ENCODE measurements around the gene NXT1.

Gene NXT1

DNA sequence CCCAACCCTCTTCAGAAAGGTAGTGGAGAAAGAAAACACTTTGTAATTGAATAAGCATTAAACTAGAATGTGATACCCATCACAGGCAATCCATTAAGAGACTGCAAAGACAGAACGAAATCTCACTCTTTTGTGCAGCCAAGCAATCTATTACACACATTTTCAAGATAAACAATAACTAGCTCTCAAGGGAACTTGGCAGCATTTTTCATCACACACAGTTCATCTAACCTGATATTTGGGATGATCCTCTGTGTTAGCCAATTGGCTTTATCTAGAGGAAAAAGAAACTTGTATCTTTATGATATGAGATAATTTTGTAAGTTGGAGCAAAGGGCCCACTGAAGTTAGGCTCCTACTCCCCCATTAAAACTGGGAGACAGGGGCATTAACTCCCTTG, 9.9 kb downstream of the NXT1 start:
- DNase-seq (ENCODE audit: low read depth in 3 of 3): no peak

DNA sequence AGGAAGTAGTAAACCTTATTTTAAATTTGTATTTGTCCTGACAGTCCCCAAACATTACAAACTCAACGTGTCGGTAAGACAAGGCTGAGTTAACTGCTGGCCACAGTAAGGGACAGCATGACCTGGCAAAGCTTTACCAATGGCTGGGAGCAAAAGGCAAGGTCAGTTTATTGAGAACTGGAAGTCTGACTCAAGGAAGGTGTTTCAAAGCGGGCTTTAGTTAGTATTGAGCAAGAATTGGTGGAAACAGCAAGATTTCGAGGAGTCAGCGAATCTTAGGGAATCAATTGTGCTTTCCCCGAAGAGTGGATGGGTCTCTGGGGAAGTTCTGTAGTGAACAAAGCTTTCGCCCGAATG, 10.5 kb downstream of the NXT1 start:
- DNase-seq (ENCODE audit: low read depth in 3 of 3): no peak

DNA sequence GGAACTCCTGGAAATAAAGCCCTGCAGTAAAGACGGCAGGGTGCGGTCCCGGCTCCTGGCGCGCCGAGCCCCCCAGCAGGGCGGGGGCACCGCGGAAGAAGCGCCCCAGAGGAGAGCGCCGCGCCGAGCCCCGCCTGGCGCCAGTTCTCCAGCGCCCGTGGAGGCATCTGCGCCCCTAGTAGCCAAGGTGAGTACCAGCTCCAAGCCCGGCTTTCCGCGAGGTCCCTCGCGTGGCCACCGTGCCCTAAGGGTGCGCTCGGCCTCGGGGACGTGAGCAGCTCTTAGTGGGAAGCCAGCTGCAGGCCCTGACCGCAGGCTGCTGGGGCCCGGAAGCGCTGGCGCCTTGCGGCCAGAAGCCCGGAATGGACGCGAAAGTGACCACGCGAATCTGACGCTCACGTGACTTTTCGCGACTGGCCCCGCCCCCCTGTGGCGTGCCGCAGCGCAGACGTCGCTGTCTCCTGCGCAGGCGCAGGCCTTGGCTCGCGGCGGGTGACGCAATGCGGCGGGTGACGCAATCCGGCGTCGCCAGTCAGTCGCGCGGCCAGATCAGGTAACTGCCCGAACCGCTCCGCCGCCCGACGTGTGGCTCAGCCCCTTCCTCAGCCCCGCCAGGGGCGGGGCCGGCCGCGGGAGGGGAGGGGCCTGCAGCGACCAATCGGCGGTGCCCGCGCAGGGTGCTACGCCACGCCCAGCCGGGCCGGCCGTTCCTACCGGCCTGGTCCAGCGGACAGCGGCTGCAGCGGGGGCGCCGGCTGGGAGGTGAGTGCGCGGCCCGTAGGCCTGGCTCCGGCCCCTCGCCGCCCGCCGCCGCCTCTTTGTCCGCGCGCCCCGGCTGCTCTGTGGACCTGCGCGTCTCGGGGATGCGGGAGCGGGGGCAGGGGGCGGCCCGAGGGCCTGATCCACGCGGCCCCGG, 11.1 kb downstream of the NXT1 start, which contains the start of gene GZF1:
Gene GZF1 (plus strand): TSS at position 707 of the 916 bp plus-strand sequence. CDS start 2,202 bp downstream, outside the sequence.
- DNase-seq (ENCODE audit: low read depth in 3 of 3): peak; percentile 95 to 98 (median 96)

DNA sequence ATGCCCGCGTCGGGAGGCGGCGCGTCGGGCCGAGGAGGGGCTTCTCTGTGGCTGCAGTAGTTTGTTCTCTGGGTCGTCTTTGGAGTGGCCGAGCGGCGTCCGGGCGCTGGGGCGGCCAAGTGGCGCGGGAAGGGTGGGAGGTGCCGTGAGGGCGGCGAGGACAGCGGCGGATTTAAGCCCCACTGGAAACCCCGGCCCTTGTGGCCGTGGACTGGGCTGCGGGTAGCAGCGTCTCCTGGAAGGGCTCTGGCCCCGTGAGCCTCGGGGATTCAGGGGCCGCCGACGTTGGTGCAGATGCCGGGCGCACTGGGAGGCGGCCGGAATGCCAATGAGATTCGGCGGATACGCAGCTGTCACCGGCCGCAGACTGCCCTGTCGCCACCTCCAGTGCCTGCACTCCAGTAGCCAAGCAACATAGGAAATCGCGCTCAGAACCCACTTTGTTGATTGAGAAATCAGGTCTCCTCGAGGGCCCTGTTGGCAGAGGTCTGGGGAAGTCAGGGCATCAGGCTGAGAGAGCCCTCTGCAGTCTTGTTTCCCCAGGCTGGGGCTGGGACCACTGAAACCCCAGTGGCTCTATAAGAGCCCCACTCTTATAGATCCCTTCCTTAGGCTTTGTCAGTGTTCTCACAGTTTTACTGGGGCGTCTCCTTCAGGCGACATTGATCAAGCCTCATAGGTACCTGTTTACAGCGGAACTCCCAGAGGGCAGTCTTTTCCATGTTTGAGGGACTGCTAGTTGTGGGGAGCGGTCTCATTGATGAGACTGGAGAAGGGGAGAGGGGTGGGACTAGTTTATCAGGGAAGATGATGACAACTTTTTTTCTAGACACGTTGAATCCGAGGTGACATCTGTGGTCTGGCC, 12.0 kb downstream of the NXT1 start:
- no peak for DNase-seq (ENCODE audit: low read depth in 3 of 3)

DNA sequence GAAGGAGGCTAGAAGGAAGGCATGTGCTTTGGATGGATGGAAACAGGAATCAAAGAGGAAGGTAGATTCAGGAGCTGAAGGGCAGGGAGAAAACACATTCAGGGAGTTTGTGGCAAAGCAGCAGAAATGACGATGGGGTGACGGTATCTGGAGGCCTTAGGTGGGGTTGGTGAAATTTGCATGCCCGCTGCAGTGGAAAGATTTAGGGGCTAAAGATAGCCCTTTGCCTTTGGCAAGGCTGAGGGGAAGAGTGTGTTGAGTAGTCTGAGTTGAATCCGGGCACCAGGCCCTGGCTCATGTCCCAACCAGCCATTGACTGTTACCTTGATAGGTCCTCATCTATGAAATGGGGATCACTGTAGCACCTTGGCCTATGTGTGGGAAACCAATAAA, 12.7 kb downstream of the NXT1 start:
- DNase-seq (ENCODE audit: low read depth in 3 of 3): no peak

DNA sequence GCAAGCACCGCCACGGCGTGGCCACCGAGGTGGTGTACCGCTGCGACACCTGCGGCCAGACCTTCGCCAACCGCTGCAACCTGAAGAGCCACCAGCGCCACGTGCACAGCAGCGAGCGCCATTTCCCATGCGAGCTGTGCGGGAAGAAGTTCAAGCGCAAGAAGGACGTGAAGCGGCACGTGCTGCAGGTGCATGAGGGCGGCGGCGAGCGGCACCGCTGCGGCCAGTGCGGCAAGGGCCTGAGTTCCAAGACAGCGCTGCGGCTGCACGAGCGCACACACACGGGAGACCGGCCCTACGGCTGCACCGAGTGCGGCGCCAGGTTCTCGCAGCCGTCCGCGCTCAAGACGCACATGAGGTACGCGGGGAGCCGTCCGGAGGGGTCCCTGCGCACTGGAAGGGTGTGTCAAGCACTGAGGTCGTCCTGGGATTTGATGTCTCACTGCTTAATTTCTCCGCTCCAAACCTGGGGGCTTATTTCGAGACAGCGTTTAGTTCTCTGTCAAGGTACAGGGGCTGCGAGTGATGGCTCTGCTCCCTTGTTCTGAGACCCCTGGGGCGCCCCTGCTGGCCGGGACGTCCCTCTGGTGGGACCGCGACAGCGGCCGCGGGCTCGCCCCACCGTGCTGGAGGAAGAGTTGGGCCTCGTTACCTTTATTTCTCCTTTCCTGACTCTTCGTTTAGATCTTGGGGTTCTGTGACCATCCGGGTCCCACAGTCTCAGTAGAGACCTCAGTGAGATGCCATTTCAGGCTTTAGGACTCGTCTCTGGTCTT, 15.0 kb downstream of the NXT1 start:
- no peak for DNase-seq (ENCODE audit: low read depth in 3 of 3)

DNA sequence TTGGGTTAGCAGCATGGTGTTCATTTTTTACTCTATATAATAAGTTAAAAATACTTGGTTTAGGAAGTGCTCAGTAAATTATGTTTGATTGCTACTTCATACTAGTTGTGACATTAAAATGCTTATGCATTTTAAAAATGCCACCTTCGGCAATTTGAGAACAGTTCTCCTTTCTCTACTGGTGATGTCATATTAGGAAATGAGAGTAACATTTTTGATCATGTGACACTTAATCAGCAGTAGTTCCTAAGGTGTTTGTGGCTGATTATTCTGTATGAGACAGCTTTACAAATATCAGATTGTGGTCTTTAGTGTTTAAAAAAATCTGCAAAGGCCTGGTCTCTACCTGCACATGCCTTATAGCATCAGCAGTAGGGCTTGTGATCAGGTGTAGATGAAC, 15.8 kb downstream of the NXT1 start:
- DNase-seq (ENCODE audit: low read depth in 3 of 3): no peak

DNA sequence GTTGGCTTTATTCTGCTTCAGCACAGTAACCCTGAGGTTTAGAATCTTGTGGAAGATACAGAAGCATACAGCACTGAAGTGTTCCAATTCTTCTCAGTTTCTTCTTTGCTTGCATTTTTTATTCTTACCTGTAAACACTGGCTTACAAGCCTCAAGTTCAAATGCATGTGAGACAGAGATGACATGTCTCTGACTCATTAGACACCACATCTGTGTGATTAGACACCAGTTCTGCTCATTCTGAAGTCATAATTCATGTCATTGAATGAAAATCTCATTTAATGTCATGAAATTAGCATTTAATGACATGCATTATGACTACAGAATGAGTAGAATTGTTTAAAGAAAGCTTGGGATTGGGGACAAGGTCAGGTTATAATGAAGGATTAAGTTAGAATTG, 17.2 kb downstream of the NXT1 start:
- DNase-seq (ENCODE audit: low read depth in 3 of 3): no peak

DNA sequence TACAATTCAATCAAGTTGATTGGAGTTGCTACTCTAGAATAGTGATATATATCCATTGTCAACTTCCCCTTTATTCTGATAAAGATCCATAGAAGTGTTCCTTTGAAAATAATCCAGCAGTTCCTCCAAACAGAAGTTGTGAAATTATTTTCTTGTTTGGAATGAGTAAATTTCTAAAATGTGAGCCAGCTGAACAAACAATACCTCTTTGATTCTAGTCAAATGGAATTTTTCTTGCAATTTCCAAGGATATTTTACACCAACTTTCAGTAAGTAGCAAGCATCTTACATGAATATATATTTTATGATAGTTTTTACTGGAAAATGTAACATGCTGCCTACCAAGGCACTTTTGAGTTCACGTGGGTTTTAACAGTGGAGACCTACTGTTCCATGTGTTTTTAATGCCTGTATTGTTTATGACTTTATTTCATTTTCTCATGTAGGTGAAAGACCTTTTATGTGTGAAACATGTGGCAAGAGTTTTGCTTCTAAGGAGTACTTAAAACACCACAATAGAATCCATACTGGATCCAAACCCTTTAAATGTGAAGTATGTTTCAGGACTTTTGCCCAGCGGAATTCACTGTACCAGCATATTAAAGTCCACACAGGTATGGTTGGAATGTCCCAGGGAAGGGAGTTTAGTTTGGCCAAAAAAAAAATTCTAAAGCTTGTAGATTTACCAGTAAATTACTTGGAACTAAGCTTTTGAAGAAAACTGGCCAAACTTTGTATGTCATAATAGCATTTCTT, 17.9 kb downstream of the NXT1 start:
- DNase-seq (ENCODE audit: low read depth in 3 of 3): no peak

DNA sequence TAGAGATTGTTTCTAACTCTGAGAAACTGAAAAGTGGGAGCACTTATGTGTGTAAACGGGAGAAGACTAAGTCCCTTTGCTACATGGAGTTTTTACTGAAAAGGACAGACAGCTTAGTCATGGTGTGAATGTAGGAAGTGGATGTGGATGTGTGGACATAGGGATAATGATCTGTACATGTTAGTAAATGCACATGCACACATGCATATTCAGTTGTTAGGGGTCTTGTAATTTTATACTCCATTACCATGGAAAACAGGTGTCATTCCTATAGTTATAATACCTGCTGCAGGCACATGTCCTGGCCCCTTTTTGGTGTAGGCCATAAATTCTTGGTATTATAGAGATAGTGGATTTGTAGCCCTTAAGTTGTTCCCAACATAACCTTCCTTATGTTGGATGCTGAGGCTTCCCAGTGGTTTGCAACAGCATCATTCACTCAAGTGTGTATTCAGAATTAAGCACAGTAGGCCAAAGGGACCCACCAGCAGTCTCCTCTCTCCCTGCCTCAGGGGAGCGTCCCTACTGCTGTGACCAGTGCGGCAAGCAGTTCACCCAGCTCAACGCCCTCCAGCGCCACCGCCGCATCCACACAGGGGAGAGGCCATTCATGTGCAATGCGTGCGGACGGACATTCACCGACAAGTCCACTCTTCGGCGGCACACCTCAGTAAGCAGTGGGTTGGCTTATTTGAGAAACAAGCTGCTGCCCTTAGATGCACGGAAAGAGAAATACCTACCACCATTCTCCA, 18.7 kb downstream of the NXT1 start:
- no peak for DNase-seq (ENCODE audit: low read depth in 3 of 3)

DNA sequence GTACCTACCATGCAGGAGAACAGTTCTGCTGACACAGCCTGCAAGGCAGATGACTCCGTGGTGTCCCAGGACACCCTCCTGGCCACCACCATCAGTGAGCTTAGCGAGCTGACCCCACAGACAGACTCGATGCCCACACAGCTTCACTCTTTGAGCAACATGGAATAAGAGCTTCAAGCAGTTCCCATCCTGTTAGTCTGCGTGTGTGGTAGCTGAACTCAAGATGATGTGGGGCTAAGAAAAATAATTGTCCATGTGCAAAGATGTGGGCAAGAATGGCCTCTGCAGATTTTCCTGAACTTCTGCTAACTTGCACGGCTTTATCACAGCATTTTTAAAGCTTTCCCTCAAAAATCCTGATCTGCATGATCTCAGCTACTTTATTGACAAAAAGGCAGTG, 19.7 kb downstream of the NXT1 start:
- no peak for DNase-seq (ENCODE audit: low read depth in 3 of 3)

DNA sequence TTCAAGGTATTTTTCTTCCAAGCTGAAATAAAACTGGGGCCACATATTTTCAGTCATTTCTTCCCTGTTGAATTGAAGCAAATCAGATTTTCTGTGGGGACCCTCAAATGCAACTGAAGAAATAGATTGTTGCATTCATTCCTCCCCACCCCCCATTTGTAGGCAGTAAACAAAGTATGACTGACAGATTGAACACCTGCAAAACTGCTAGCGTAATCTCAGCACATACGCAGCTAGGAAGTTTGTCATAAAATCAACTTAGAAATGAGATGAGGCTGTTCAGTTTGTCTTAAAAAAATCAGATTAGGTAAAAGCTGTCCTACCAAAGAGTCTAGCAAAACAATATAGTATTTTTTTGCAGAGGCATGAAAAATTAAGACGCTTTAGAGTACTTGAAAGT, 20.3 kb downstream of the NXT1 start:
- DNase-seq (ENCODE audit: low read depth in 3 of 3): no peak

DNA sequence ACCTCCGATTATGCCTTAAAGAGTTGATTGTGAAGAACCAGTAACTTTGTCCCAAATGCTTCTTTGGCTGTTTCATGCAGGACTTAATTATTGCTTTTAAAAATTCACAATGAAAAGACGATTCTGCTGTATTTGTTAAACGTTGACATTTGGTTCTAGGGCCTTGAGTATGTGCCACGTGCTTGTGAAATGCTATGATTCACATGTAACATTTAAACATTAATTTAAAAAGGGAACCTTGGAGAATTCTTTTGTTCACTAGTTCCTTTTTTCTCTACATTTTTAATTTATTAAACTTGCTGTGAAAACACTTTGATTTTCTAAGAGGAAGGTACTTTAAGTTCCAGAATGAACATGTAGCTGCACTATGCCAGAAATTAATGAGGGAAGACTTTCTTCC, 20.9 kb downstream of the NXT1 start:
- DNase-seq (ENCODE audit: low read depth in 3 of 3): no peak

DNA sequence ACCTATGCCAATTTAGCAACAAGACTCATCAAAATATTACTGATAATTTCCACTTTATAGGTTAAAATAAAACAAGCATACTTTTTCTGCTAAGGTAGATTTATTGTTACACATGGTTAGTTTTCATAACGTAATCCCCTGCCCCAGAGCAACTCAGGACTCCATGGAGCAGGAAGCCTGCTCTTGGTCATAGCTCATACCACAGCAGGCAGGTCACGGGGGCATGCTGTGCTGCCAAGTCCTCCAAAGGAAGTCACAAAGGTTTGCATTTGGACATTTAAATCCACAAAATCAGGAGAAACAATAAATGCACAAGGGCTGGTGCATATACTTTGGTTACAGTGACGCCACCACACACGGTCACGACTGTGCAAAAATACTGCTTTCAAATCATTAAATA, 23.9 kb downstream of the NXT1 start:
- no peak for DNase-seq (ENCODE audit: low read depth in 3 of 3)

DNA sequence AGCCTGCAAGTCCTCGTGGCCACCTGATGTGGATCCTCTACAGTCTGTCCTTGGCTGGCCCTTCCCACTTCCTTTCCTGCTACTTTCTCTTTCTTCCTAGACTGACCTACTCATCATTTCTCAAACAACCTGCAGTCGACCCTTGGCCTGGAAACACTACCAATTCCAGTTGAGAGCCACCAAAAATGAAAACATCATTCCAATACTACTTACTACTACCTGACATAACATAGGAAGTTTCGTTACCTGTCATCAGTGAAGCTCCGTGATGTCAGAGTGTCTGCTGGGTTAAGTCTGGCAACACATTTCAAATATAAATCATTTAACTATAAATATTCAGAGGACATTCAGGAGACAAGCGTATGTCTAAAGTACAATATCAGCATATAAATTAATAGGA, 25.2 kb downstream of the NXT1 start:
- DNase-seq (ENCODE audit: low read depth in 3 of 3): no peak

DNA sequence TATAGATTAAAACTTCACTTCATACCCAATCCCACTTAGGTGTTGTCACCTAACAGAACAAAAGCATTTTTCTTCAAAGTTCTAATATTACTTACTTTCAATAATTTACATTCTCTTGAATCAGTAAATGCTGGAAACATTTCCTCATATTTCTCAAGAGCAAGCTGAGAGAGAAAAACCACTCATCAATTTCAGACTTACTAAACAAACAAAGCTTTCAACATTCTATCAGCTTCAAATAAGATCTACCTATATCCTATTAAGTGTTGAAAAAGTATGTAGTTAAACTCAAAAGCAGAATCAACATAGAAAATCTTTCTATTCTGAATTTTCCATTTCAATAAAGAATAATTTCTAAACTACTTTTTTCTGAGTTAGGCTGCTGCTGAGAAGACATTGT, 29.2 kb downstream of the NXT1 start:
- no peak for DNase-seq (ENCODE audit: low read depth in 3 of 3)

DNA sequence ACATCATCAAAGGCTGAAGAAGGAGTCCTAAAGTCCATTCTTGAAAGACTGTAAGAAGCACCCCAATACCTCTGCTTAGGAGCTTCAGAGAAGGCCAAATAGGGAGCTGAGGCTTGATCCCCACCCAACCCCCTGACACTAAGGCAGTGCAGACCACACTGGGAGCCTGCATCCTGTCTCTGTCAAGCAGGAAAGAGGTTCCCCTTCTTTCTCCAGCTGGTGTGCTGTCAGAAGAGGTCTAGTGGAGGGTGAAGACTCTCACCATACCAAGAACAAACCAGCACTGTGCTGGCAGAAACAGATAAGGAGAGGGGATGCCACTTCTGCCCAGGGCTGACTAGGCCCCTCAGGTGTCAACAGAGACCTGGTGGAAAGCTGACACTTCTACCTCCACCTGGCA, 31.3 kb downstream of the NXT1 start:
- DNase-seq (ENCODE audit: low read depth in 3 of 3): no peak

DNA sequence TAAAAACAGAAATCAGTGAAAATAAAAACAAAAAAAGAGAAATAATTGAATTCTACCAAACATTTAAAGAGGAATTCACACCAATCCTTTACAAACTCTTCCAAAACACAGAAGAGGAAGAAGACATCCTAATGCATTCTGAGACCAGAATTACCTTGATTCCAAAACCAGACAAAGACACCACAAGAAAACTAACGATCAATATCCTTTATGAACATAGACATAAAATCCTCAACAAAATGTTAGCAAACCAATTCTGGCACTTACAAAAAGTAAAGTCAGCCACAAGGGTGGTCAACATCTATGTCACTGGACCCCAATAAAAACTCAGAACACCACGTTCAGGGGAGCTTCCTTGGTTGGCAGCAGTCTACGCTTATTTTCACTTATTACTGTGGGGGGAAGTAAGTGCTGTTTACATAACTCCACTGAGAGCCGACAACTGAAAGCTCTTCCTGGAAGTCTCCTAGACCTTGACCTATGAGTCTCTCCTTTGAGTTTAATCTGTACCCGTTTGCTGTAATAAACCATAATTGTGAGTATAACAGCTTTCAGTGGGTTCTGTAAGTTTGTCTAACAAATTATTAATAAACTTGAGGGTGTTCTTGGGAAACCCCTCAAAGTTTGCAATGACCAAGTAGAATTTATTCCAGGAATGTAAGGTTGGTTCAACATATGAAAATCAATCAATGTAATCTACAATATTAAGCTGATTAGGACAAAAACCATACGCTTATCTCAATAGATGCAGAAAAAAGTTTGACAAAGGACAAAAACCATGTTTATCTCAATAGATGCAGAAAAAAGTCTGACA, 35.9 kb downstream of the NXT1 start:
- DNase-seq (ENCODE audit: low read depth in 3 of 3): no peak

DNA sequence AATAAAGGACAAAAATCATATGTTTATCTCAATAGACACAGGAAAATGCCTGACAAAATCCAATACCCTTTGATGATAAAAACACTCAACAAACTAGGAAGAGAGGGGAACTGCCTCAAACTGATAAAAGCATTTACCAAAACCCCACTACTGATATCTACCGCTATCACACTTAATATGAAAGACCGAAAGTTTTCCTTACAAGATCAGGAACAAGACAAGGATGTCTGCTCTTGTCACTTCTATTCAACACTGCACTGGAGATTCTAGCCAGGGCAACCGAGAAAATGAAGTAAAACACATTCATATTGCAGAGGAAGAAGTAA, 36.5 kb downstream of the NXT1 start:
- DNase-seq (ENCODE audit: low read depth in 3 of 3): no peak

All from stimulated activated CD4-positive, alpha-beta T cell treated with anti-CD3 and anti-CD28 coated beads, TNF-alpha, amount 100 ng/mL, for 24 hours (primary cell).